Stimulated activated CD8-positive, alpha-beta memory T cell treated with anti-CD3 and anti-CD28 coated beads, Interleukin-4, amount 100 ng/mL, for 4 hours (primary cell): ENCODE results near the gene PDCD1.
"Not testable (repeated sequence)": the region's sequence is repeated elsewhere in the genome, so short reads cannot be mapped to it uniquely, and the experiment has no call there.

Experiments
- DNase-seq, 2 donors: peaks; one replicate each; pipeline ENCODE4 v3.0.0-alpha.2; 2020; ENCODE audit warnings: low read depth in 2 of 2, low spot score in 1 of 2

The PDCD1 gene

GRCh38 chr2:241801611-241802420 lies 56.9 kb downstream of the PDCD1 start:
- no peak for DNase-seq

- DNase-seq: not testable (repeated sequence)
Measured at GRCh38 chr2:241800198-241800903, 58.3 kb downstream of the PDCD1 start.
